OCI-LY7 (cell line): ENCODE measurements around the gene ACVR1. TPM values are rescaled to one million over a fixed set of nuclear protein-coding genes. Genes with fewer than 3 reads are reported as not detected.

Experiments
- BruUV-seq: library from RNA; stranded (reverse); fragments of 400-500 nt; replicated peaks from 2 replicates; lab custom pipeline; 2021; lab: Mats Ljungman, UMichigan
- CTCF ChIA-PET: fragments of 300-600 bp; sonication (Branson Sonifier 250); formaldehyde crosslinking; loops from one replicate; lab custom pipeline; 2022; ENCODE audit warnings: antibody characterized with exemption; ENCODE audit not compliant: unreplicated experiment; lab: Charles Lee
- POLR2A ChIA-PET: fragments of 300-600 bp; sonication (Branson Sonifier 250); formaldehyde crosslinking; loops from one replicate; lab custom pipeline; 2022; ENCODE audit warnings: antibody characterized with exemption; lab: Charles Lee
- DNase-seq: peaks from one replicate; pipeline ENCODE4 v3.0.0-alpha.2; 2015; ENCODE audit warnings: low spot score
- H2AFZ ChIP-seq: fragments of 200-600 bp; sonication (generic), shearing (Covaris generic); 2 replicates; pipeline ENCODE4 v1.6.1; 2014; ENCODE audit warnings: mild to moderate bottlenecking, antibody characterized with exemption, low read length, moderate library complexity
- H3K27ac ChIP-seq: fragments of 200-600 bp; sonication (generic); 2 replicates; pipeline ENCODE4 v1.5.1; 2014; ENCODE audit warnings: mixed run types, low read depth, mild to moderate bottlenecking, moderate library complexity, low read length, inconsistent platforms; ENCODE audit not compliant: poor library complexity, severe bottlenecking
- H3K36me3 ChIP-seq: fragments of 200-600 bp; sonication (generic); 2 replicates; pipeline ENCODE4 v1.6.1; 2014; ENCODE audit warnings: mild to moderate bottlenecking, antibody characterized with exemption, low read length, moderate library complexity, mixed read lengths; ENCODE audit not compliant: insufficient read depth
- H3K4me1 ChIP-seq: fragments of 200-600 bp; sonication (generic); 2 replicates; pipeline ENCODE4 v1.5.1; 2014; ENCODE audit warnings: mild to moderate bottlenecking, low read length; ENCODE audit not compliant: insufficient read depth, poor library complexity, severe bottlenecking
- H3K4me2 ChIP-seq: fragments of 200-600 bp; sonication (generic); 2 replicates; pipeline ENCODE4 v1.6.1; 2014; ENCODE audit warnings: mild to moderate bottlenecking, low read length
- H3K4me3 ChIP-seq: fragments of 200-600 bp; sonication (generic); 2 replicates; pipeline ENCODE4 v1.5.1; 2014; ENCODE audit warnings: mild to moderate bottlenecking, low read depth, low read length; ENCODE audit not compliant: poor library complexity, severe bottlenecking
- H3K79me2 ChIP-seq: fragments of 200-600 bp; sonication (generic); 2 replicates; pipeline ENCODE4 v1.6.1; 2016; ENCODE audit warnings: low read depth, mild to moderate bottlenecking, low read length, moderate library complexity, mixed read lengths; ENCODE audit not compliant: insufficient read depth
- H3K9me2 ChIP-seq: fragments of 200-600 bp; sonication (generic); 2 replicates; pipeline ENCODE4 v1.6.1; 2016; ENCODE audit warnings: mild to moderate bottlenecking, low read length, mixed read lengths; ENCODE audit not compliant: insufficient read depth
- H3K9me3 ChIP-seq: fragments of 200-600 bp; sonication (generic); 2 replicates; pipeline ENCODE4 v1.6.1; 2014; ENCODE audit warnings: mild to moderate bottlenecking, mixed run types, low read length, mixed read lengths
- H4K20me1 ChIP-seq: fragments of 200-600 bp; sonication (generic); 2 replicates; pipeline ENCODE4 v1.6.1; 2014; ENCODE audit warnings: mild to moderate bottlenecking, antibody characterized with exemption, low read length, moderate library complexity, mixed read lengths; ENCODE audit not compliant: insufficient read depth
- CTCF ChIP-seq: fragments of 200-600 bp; sonication (generic); conservative IDR thresholded peaks from 2 replicates; pipeline ENCODE4 v1.5.1; 2014; ENCODE audit warnings: mild to moderate bottlenecking, antibody characterized with exemption, low read length, moderate library complexity, mixed read lengths
- EZH2phosphoT487 ChIP-seq: fragments of 200-600 bp; sonication (generic); IDR thresholded peaks from 2 replicates; pipeline ENCODE4 v1.6.1; 2018; ENCODE audit warnings: low read depth, borderline replicate concordance, mild to moderate bottlenecking, mixed run types, antibody characterized with exemption, low read length, moderate library complexity, mixed read lengths
- intact Hi-C: fragments of 100-400 bp; cut with micrococcal nuclease; formaldehyde crosslinking; loops from one replicate; pipeline ENCODE4 v1.10.0; 2022; ENCODE audit not compliant: unreplicated experiment
- total RNA-seq, 2 experiments: library from RNA; depleted of rRNA in 1 of 2; stranded (reverse); fragments of >200 nt in 1 of 2; shearing (Covaris generic) in 1 of 2; gene quantifications; 2 replicates each; pipeline ENCODE4 v1.2.3, GENCODE V29; 2014 to 2022

ACVR1 gene
- total RNA-seq, 2 experiments from 2014 or later: 0.13 to 3.9 TPM

GRCh38 chr2:157874348-157874747, 1.8 kb downstream of the ACVR1 start:
- no peak overlapping the region for H3K27ac ChIP-seq
- no peaks in the 10 kb centered on the region for H3K9me2 ChIP-seq
- no TSS peak for BruUV-seq
- no peak overlapping the region for H2AFZ ChIP-seq
- no peak for DNase-seq
- peaks cover 15% of the 10 kb centered on the region for H3K4me1 ChIP-seq
- H3K4me3 ChIP-seq: no peak overlapping the region
- no peak for TF ChIP-seq CTCF
- no peak for TF ChIP-seq EZH2phosphoT487
- H3K79me2 ChIP-seq: no peaks in the 10 kb centered on the region
- H3K36me3 ChIP-seq: no peaks in the 10 kb centered on the region
- POLR2A ChIA-PET: interaction anchor here (0.7 kb wide), 1 partner anchor 594 kb away, joined by 3 read pairs; no protein-coding TSS in a partner anchor
- H3K4me2 ChIP-seq: no peak overlapping the region
- H4K20me1 ChIP-seq: no peaks in the 10 kb centered on the region
- intact Hi-C loops: loop anchor here (10.0 kb wide), 3 partner anchors 380 to 1840 kb away; partner anchors contain the start of genes CCDC148, MARCHF7 and PKP4
- CTCF ChIA-PET: no interaction called here
- H3K9me3 ChIP-seq: no peaks in the 10 kb centered on the region

GRCh38 chr2:157872791-157873190, 3.3 kb downstream of the ACVR1 start:
- no peaks in the 10 kb centered on the region for H3K36me3 ChIP-seq
- CTCF ChIA-PET: no interaction called here
- POLR2A ChIA-PET: interaction anchor here (0.6 kb wide), 1 partner anchor 455 kb away, joined by 3 read pairs; no protein-coding TSS in a partner anchor

More at GRCh38 chr2:157872791-157873190, 3.3 kb downstream of the ACVR1 start:
- Histone ChIP-seq H3K27ac (no peak overlapping the region), H3K9me2 (no peaks in the 10 kb centered on the region), H3K4me2 (no peak overlapping the region), H3K4me3 (no peak overlapping the region), H3K79me2 (no peaks in the 10 kb centered on the region), H3K4me1 (peaks cover 15% of the 10 kb centered on the region), H3K9me3 (no peaks in the 10 kb centered on the region), H2AFZ (no peak overlapping the region), H4K20me1 (no peaks in the 10 kb centered on the region)
- intact Hi-C loops: loop anchor here (10.0 kb wide), 3 partner anchors 378 to 1842 kb away; partner anchors contain the start of genes CCDC148, MARCHF7 and PKP4
- no TSS peak for BruUV-seq
- TF ChIP-seq EZH2phosphoT487: no peak
- no peak for TF ChIP-seq CTCF
- DNase-seq: no peak
